H9 (cell line): ENCODE measurements around the gene ODAD3. TPM values are rescaled to one million over a fixed set of nuclear protein-coding genes. Genes with fewer than 3 reads are reported as not detected.
A peak's percentile ranks its signal among the peaks of the same experiment; 100 is the strongest.

Experiments used
- DNase-seq: peaks from one replicate; pipeline ENCODE4 v3.0.0-alpha.2; 2017
- H2AFZ ChIP-seq: one replicate; pipeline ENCODE4 v1.6.1; 2013; ENCODE audit warnings: mild to moderate bottlenecking, low read length, control low read depth, moderate library complexity
- H2AK5ac ChIP-seq: 2 replicates; pipeline ENCODE4 v1.6.1; 2013; ENCODE audit warnings: low read length, control low read depth, mixed read lengths; ENCODE audit not compliant: insufficient read length
- H2BK120ac ChIP-seq: one replicate; pipeline ENCODE4 v1.6.1; 2013; ENCODE audit warnings: low read depth, mild to moderate bottlenecking, low read length, control low read depth, inconsistent platforms; ENCODE audit not compliant: poor library complexity, severe bottlenecking
- H2BK12ac ChIP-seq: 2 replicates; pipeline ENCODE4 v1.6.1; 2013; ENCODE audit warnings: low read length, control low read depth, mixed read lengths, low read depth; ENCODE audit not compliant: insufficient read length
- H2BK15ac ChIP-seq: 2 replicates; pipeline ENCODE4 v1.6.1; 2013; ENCODE audit warnings: low read depth, low read length, control low read depth
- H2BK20ac ChIP-seq: one replicate; pipeline ENCODE4 v1.6.1; 2013; ENCODE audit warnings: low read depth, mild to moderate bottlenecking, low read length, control low read depth, inconsistent platforms; ENCODE audit not compliant: poor library complexity, severe bottlenecking
- H2BK5ac ChIP-seq: 2 replicates; pipeline ENCODE4 v1.6.1; 2013; ENCODE audit warnings: low read length, control low read depth, mixed read lengths; ENCODE audit not compliant: insufficient read length
- H3K14ac ChIP-seq: 2 replicates; pipeline ENCODE4 v1.6.1; 2013; ENCODE audit warnings: low read length, control low read depth; ENCODE audit not compliant: insufficient read depth
- H3K18ac ChIP-seq: 2 replicates; pipeline ENCODE4 v1.6.1; 2013; ENCODE audit warnings: low read depth, mild to moderate bottlenecking, mixed read lengths, low read length, control low read depth; ENCODE audit not compliant: insufficient read length
- H3K23ac ChIP-seq: 2 replicates; pipeline ENCODE4 v1.6.1; 2013; ENCODE audit warnings: low read length, control low read depth, mixed read lengths, low read depth; ENCODE audit not compliant: insufficient read length
- H3K23me2 ChIP-seq: 2 replicates; pipeline ENCODE4 v1.6.1; 2013; ENCODE audit warnings: low read depth, mild to moderate bottlenecking, mixed read lengths, low read length, control low read depth; ENCODE audit not compliant: insufficient read length, poor library complexity, severe bottlenecking
- H3K27ac ChIP-seq: 2 replicates; pipeline ENCODE4 v1.5.1; 2013; ENCODE audit warnings: low read length, control low read depth, mixed read lengths, low read depth; ENCODE audit not compliant: insufficient read length
- H3K27me3 ChIP-seq: 2 replicates; pipeline ENCODE4 v1.6.1; 2013; ENCODE audit warnings: low read length, control low read depth, inconsistent platforms; ENCODE audit not compliant: insufficient read depth
- H3K4ac ChIP-seq: 2 replicates; pipeline ENCODE4 v1.6.1; 2013; ENCODE audit warnings: low read depth, mild to moderate bottlenecking, control low read depth, inconsistent platforms, low read length, moderate library complexity
- H3K4me1 ChIP-seq: 2 replicates; pipeline ENCODE4 v1.6.1; 2013; ENCODE audit warnings: low read length, control low read depth, inconsistent platforms; ENCODE audit not compliant: insufficient read depth
- H3K4me2 ChIP-seq: 2 replicates; pipeline ENCODE4 v1.6.1; 2013; ENCODE audit warnings: low read length, control low read depth, mixed read lengths; ENCODE audit not compliant: insufficient read length, insufficient read depth
- H3K56ac ChIP-seq: 2 replicates; pipeline ENCODE4 v1.6.1; 2013; ENCODE audit warnings: low read depth, mild to moderate bottlenecking, mixed read lengths, low read length, control low read depth; ENCODE audit not compliant: insufficient read length
- H3K79me1 ChIP-seq: 2 replicates; pipeline ENCODE4 v1.6.1; 2013; ENCODE audit warnings: low read depth, mild to moderate bottlenecking, moderate library complexity, low read length, control low read depth, inconsistent platforms; ENCODE audit not compliant: insufficient read depth, poor library complexity, severe bottlenecking
- H3K79me2 ChIP-seq: 2 replicates; pipeline ENCODE4 v1.6.1; 2013; ENCODE audit warnings: low read length, control low read depth, inconsistent platforms; ENCODE audit not compliant: insufficient read depth
- H3K9ac ChIP-seq: 2 replicates; pipeline ENCODE4 v1.6.1; 2013; ENCODE audit warnings: low read length, control low read depth, mixed read lengths; ENCODE audit not compliant: insufficient read length; ENCODE audit errors: extremely low read depth
- H3K9me3 ChIP-seq: one replicate; pipeline ENCODE4 v1.6.1; 2013; ENCODE audit warnings: low read depth, low read length, inconsistent platforms; ENCODE audit not compliant: control insufficient read depth
- H3T11ph ChIP-seq: one replicate; pipeline ENCODE4 v1.6.1; 2013; ENCODE audit warnings: mild to moderate bottlenecking, low read length, control low read depth, inconsistent platforms
- H4K20me1 ChIP-seq: one replicate; pipeline ENCODE4 v1.6.1; 2013; ENCODE audit not compliant: control insufficient read depth, insufficient read length, insufficient read depth
- H4K5ac ChIP-seq: 2 replicates; pipeline ENCODE4 v1.6.1; 2013; ENCODE audit warnings: low read depth, mild to moderate bottlenecking, mixed read lengths, low read length, control low read depth; ENCODE audit not compliant: insufficient read length
- H4K8ac ChIP-seq: replicated peaks from 2 replicates; pipeline ENCODE4 v1.6.1; 2013; ENCODE audit warnings: low read length, control low read depth, mixed read lengths, low read depth; ENCODE audit not compliant: insufficient read length
- H4K91ac ChIP-seq: 2 replicates; pipeline ENCODE4 v1.6.1; 2013; ENCODE audit warnings: low read depth, mild to moderate bottlenecking, moderate library complexity, mixed read lengths, low read length, control low read depth; ENCODE audit not compliant: insufficient read length
- H3K27ac Mint-ChIP-seq, 3 experiments: 2 replicates in 2 of 3; 3 replicates in 1 of 3; pipeline ENCODE4 v1.8.0; 2020 to 2021; ENCODE audit warnings: mixed read lengths in 3 of 3, mild to moderate bottlenecking in 1 of 3, moderate library complexity in 1 of 3
- H3K27me3 Mint-ChIP-seq: 2 replicates; pipeline ENCODE4 v1.8.0; 2021; ENCODE audit warnings: low read depth, mild to moderate bottlenecking, moderate library complexity, mixed read lengths
- H3K36me3 Mint-ChIP-seq, 3 experiments: 2 replicates in 2 of 3; 3 replicates in 1 of 3; pipeline ENCODE4 v1.8.0; 2020 to 2021; ENCODE audit warnings: low read depth in 3 of 3, mixed read lengths in 3 of 3; ENCODE audit not compliant: insufficient read depth in 1 of 3
- H3K4me1 Mint-ChIP-seq, 2 experiments: 2 replicates each; pipeline ENCODE4 v1.8.0; 2020; ENCODE audit warnings: mixed read lengths in 2 of 2
- H3K4me3 Mint-ChIP-seq, 2 experiments: 2 replicates in 1 of 2; 3 replicates in 1 of 2; pipeline ENCODE4 v1.8.0; 2020 to 2021; ENCODE audit warnings: mild to moderate bottlenecking in 2 of 2, mixed read lengths in 2 of 2, moderate library complexity in 1 of 2
- H3K9me3 Mint-ChIP-seq, 2 experiments: 2 replicates in 1 of 2; 3 replicates in 1 of 2; pipeline ENCODE4 v1.8.0; 2020; ENCODE audit warnings: mild to moderate bottlenecking in 2 of 2, mixed read lengths in 2 of 2, moderate library complexity in 1 of 2
- CTCF ChIP-seq: fragments of 200-600 bp; sonication (generic); conservative IDR thresholded peaks from 3 replicates; pipeline ENCODE4 v1.8.0; 2021; ENCODE audit warnings: antibody characterized with exemption, mild to moderate bottlenecking
- WGBS: extraction: QIAGEN DNeasy Blood & Tissue Kit; methylation state at CpG from one replicate; pipeline ENCODE4 v1.1.7; 2013; ENCODE audit warnings: missing lambda C conversion rate, low lambda C conversion rate, mixed read lengths; ENCODE audit not compliant: insufficient read length; ENCODE audit errors: extremely low coverage; 5-methylcytosine and 5-hydroxymethylcytosine counted together
- total RNA-seq: library from RNA; stranded (reverse); gene quantifications from 2 replicates; pipeline ENCODE4 v1.2.1, GENCODE V29; 2021

The ODAD3 gene
- total RNA-seq, 1 experiment from 2014 or later: 2.5 TPM

- Histone ChIP-seq H3T11ph (no peak overlapping the region), H2BK20ac (no peak overlapping the region), H2BK12ac (no peak overlapping the region), H3K27ac (no peak overlapping the region), H2AFZ (no peak overlapping the region), H3K4ac (no peak overlapping the region), H2BK120ac (no peak overlapping the region), H3K4me2 (no peak overlapping the region), H4K20me1 (no peaks in the 10 kb centered on the region), H2BK15ac (0 out of 2 replicates have a peak overlapping the region, but pooled peaks have one; percentile 15), H4K8ac (no peak overlapping the region), H3K27me3 (no peaks in the 10 kb centered on the region), H3K9ac (no peak overlapping the region), H3K56ac (no peak overlapping the region), H3K79me2 (no peaks in the 10 kb centered on the region), H3K14ac (no peak overlapping the region), H3K23ac (no peak overlapping the region), H4K91ac (no peak overlapping the region), H2AK5ac (no peak overlapping the region), H3K4me1 (no peaks in the 10 kb centered on the region), H3K18ac (no peak overlapping the region), H2BK5ac (no peak overlapping the region), H3K23me2 (peaks cover 2% of the 10 kb centered on the region), H3K9me3 (no peaks in the 10 kb centered on the region), H3K79me1 (no peaks in the 10 kb centered on the region), H4K5ac (no peak overlapping the region)
- Mint-ChIP-seq H3K27me3 (no peaks in the 10 kb centered on the region), H3K4me3 (no peak overlapping the region), H3K27ac (no peak overlapping the region), H3K36me3 (peaks cover 11 to 59% (median 54%) of the 10 kb centered on the region in 3 experiments; a peak in 6 of 7 replicates), H3K4me1 (peaks cover 2 to 6% of the 10 kb centered on the region in 2 experiments; a peak in 1 of 4 replicates), H3K9me3 (no peaks in the 10 kb centered on the region)
- no CpG with 5 or more reads among the region's 1 CpG for WGBS
- no peak for DNase-seq
- no peak for TF ChIP-seq CTCF
These were observed 34.1 kb downstream of the ODAD3 start for GRCh38 chr19:11400798-11401197.
